Adipose tissue (tissue), 3 donors: ENCODE data around the gene DLGAP1. TPM values are rescaled to one million over a fixed set of nuclear protein-coding genes. Genes with fewer than 3 reads are reported as not detected.

Experiments
- H3K27ac ChIP-seq: one replicate; pipeline ENCODE4 v1.5.1; 2013; ENCODE audit warnings: low read depth, low read length
- WGBS, 3 donors: extraction: QIAGEN DNeasy Blood & Tissue Kit; methylation state at CpG; one replicate each; pipeline ENCODE4 v1.1.7; 2013; 5-methylcytosine and 5-hydroxymethylcytosine counted together
- polyA plus RNA-seq, 3 donors: library from polyadenylated mRNA; stranded (reverse); fragments of 200-250 nt; gene quantifications; one replicate each; pipeline ENCODE4 v1.2.3, GENCODE V29; 2013
- donor health status: healthy with polysubstance abuse.
- donor health status: Bipolar disorder and iron deficiency.
- donor health status: healthy.

The DLGAP1 gene
- polyA plus RNA-seq, 3 donors = 0.06 to 0.22 (median 0.09) TPM

- whole genome bisulfite sequencing, 3 donors = 81 to 86% (median 86%) methylated on average over 1 of the region's 1 CpG
- H3K27ac ChIP-seq = no peak overlapping the region
These were observed 542.4 kb downstream of the DLGAP1 start for GRCh38 chr18:3912705-3913104.

GRCh38 chr18:3911413-3911812 is 543.7 kb downstream of the DLGAP1 start:
- H3K27ac ChIP-seq = no peak overlapping the region

- 74 to 87% (median 79%) methylated on average over 4 of the region's 4 CpGs for WGBS, 3 donors
- no peak overlapping the region for H3K27ac ChIP-seq
These were observed 544.6 kb downstream of the DLGAP1 start for GRCh38 chr18:3910512-3910911.

GRCh38 chr18:3907955-3908354 is 547.2 kb downstream of the DLGAP1 start:
- H3K27ac ChIP-seq = no peak overlapping the region

- H3K27ac ChIP-seq = no peak overlapping the region
- 38 to 71% (median 64%) methylated on average over 3 of the region's 3 CpGs for WGBS, 3 donors
These were observed 548.9 kb downstream of the DLGAP1 start for GRCh38 chr18:3906116-3906750.

- no peak overlapping the region for H3K27ac ChIP-seq
- 74 to 85% (median 81%) methylated on average over 2 of the region's 2 CpGs for WGBS, 3 donors
These were observed 551.8 kb downstream of the DLGAP1 start for GRCh38 chr18:3903337-3903736.

GRCh38 chr18:3902676-3903075 is 552.4 kb downstream of the DLGAP1 start:
- WGBS, 3 donors = 85 to 92% (median 92%) methylated on average over 2 of the region's 2 CpGs
- no peak overlapping the region for H3K27ac ChIP-seq

- H3K27ac ChIP-seq = no peak overlapping the region
- WGBS, 3 donors = 73 to 93% (median 90%) methylated on average over 2 of the region's 2 CpGs
These were observed 553.3 kb downstream of the DLGAP1 start for GRCh38 chr18:3901811-3902210.

GRCh38 chr18:3901042-3901441 is 554.1 kb downstream of the DLGAP1 start:
- H3K27ac ChIP-seq = no peak overlapping the region
- WGBS, 3 donors = 80 to 87% (median 84%) methylated on average over 8 of the region's 8 CpGs

GRCh38 chr18:3900327-3900726 is 554.8 kb downstream of the DLGAP1 start:
- WGBS, 3 donors = 37 to 76% (median 65%) methylated on average over 2 of the region's 2 CpGs
- H3K27ac ChIP-seq = no peak overlapping the region

- H3K27ac ChIP-seq = no peak overlapping the region
- 61 to 88% (median 87%) methylated on average over 4 of the region's 4 CpGs for WGBS, 3 donors
These were observed 556.1 kb downstream of the DLGAP1 start for GRCh38 chr18:3898861-3899613.

- WGBS, 3 donors = 30 to 71% (median 64%) methylated on average over 2 of the region's 2 CpGs
- H3K27ac ChIP-seq = no peak overlapping the region
These were observed 563.0 kb downstream of the DLGAP1 start for GRCh38 chr18:3892152-3892551.

GRCh38 chr18:3891245-3891644 is 563.9 kb downstream of the DLGAP1 start:
- WGBS, 3 donors = 55 to 68% (median 62%) methylated on average over 3 of the region's 3 CpGs
- H3K27ac ChIP-seq = no peak overlapping the region

- WGBS, 3 donors = 72 to 98% (median 93%) methylated on average over 3 of the region's 3 CpGs
- no peak overlapping the region for H3K27ac ChIP-seq
These were observed 565.3 kb downstream of the DLGAP1 start for GRCh38 chr18:3889803-3890202.

GRCh38 chr18:3889121-3889520 is 566.0 kb downstream of the DLGAP1 start:
- whole genome bisulfite sequencing, 3 donors = 86 to 88% (median 88%) methylated on average over 1 of the region's 1 CpG

GRCh38 chr18:3886575-3887322 is 568.4 kb downstream of the DLGAP1 start:
- WGBS, 3 donors = 14 to 35% (median 23%) methylated on average over 10 of the region's 10 CpGs
- H3K27ac ChIP-seq = no peak overlapping the region

More at GRCh38 chr18:3889121-3889520, 566.0 kb downstream of the DLGAP1 start:
- no peak overlapping the region for H3K27ac ChIP-seq

- 64 to 82% (median 78%) methylated on average over 2 of the region's 2 CpGs for WGBS, 3 donors
- H3K27ac ChIP-seq = no peak overlapping the region
These were observed 569.8 kb downstream of the DLGAP1 start for GRCh38 chr18:3885209-3885792.

- 95 to 98% (median 97%) methylated on average over 19 of the region's 19 CpGs for WGBS, 3 donors
- no peak overlapping the region for H3K27ac ChIP-seq
These were observed 575.3 kb downstream of the DLGAP1 start for GRCh38 chr18:3879836-3880120.

- no peak overlapping the region for H3K27ac ChIP-seq
- WGBS, 3 donors = 97 to 98% (median 97%) methylated on average over 58 to 59 of the region's 59 CpGs
These were observed 575.8 kb downstream of the DLGAP1 start for GRCh38 chr18:3879114-3879835.
